Posterior vena cava (tissue), 2 donors: ENCODE results near the gene SCAI. TPM values are rescaled to one million over a fixed set of nuclear protein-coding genes. Genes with fewer than 3 reads are reported as not detected.
A peak's percentile ranks its signal among the peaks of the same experiment; 100 is the strongest.

Experiments
- DNase-seq: peaks from one replicate; pipeline ENCODE4 v3.0.0-alpha.2; 2020; ENCODE audit warnings: low spot score
- intact Hi-C, 2 donors: fragments of 100-400 bp; cut with DNase I; formaldehyde crosslinking; loops; one replicate each; pipeline versions ENCODE4 v1.14.1 to v1.14.2; 2022 to 2023
- total RNA-seq, 2 donors: library from RNA; stranded (reverse); fragmentation: NEBNext Ultra II Directional; extraction: Animal tissue kit (Norgen Biotek cat#: 25700); gene quantifications; one replicate each; pipeline ENCODE4 v1.2.1, GENCODE V29; 2021
- donor health status: DM: yes; HTN: yes; CAD: no.
- donor health status: DM: yes; HTN: yes; CAD: no.

The SCAI gene
- total RNA-seq, 2 donors from 2014 or later, result 6.1 to 8.2 TPM

DNA sequence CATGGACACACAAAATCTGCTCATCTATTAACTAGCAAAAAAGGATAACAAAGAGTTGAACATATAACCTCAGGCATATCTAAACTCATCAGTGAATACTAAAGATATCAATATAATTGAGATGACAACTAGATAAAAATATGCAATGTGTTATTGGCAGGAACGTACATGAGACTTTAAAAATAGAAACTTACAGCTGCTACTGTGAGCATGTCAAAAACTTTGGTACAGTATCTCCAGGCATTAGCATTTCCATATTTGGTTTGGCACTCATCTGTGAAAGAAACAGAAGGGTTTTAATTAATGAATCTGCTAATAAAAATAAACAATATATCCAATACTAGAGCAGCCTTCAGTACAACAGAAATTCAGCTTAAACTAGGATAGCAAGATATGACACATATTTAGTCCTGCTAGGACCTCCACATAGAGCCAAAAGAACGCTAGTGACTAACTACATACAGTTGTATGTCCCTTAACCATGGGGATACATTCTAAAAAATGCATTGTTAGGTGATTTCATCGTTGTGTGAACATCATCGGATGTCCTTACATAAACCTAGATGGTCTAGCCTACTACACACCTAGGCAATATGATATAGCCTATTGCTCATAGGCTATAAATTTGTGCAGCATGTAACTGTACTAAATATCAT is 10.5 kb upstream of the SCAI start:
- intact Hi-C loops, result no loop called here
- no peak for DNase-seq

DNA sequence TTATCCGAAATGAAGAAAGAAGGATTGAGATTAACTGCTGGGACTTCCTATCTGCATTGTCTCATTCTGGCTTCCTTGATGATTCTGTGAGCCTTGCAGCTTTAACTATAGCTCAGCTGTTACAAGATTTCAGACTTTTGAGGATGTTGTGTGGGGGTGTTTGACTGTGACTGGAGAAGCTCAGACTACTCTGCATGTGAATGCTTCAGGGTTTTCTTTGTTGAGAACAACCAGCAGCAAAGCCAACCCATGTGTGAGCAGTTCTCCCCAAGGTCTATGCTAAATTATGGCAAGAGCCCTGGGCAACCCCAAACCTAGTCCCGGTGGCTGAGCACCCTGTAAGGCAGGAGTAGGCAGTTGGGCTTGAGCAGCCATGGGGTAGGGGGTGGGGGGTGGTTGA is 8.4 kb upstream of the SCAI start:
- DNase-seq, result no peak
- intact Hi-C loops, result no loop called here

DNA sequence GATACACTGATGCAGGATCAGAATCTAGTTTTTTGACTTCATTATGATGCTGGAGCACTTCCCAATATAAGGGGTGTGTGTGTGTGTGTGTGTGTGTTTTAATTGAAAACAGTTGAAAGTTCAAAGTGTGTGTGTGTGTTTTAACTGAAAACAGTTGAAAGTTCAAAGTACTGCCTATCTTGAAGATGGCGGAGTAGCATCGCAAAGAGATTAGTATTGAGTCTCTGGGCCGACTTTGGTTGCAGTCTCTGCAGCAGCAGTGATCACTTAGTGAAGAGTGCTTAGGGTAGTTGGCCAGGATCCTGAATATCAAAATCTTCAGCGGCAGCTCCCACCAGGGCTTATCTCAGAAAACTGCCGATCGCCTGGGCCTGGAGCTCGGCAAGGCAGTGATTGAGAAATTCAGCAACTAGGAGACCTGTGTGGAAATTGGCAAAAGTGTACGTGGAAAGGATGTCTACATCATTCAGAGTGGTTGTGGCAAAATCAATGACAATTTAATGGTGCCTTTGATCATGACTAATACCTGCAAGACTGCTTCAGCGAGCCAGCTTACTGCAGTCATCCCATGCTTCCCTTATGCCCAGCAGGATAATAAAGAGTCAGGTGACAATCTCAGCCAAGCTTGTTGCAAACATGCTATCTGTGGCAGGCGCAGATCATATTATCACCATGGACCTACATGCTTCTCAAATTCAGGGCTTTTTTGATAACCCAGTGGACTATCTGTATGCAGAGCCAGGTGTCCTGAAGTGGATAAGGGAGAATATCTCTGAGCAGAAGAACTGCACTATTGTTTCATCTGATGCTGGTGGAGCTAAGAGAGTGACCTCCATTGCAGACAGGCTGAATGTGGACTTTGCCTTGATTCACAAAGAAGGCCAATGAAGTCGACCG is 7.3 kb upstream of the SCAI start:
- intact Hi-C loops, result no loop called here
- DNase-seq, result no peak

DNA sequence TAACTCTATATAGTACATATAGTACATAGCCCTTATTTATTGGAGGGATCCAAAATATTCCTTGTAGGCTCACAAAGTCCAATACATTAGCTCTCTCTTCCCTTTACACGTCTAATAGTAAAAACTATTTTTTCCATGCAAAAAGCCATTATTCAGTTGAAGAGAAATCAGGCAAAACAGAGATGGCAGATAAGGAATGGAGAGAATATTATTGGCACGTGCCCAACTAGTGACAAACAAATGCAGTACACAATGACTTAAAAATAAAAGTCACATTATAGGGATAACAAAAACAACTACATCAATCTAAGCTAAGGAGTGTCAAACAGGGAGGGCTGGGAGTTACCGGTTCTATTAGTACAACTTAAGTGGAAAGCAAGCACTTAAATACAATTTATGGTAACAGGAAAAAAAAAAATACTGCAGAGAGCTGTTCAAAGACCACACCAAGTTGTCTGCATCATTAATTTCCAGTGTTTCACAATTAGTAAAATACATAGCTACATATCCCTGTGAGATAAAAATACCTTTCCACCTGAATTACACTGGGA is 4.1 kb upstream of the SCAI start:
- no peak for DNase-seq
- intact Hi-C loops, result loop anchor here in 1 of 2 donors (10.0 kb wide), 1 partner anchor 203 kb away; the partner anchor contains the start of gene GOLGA1

DNA sequence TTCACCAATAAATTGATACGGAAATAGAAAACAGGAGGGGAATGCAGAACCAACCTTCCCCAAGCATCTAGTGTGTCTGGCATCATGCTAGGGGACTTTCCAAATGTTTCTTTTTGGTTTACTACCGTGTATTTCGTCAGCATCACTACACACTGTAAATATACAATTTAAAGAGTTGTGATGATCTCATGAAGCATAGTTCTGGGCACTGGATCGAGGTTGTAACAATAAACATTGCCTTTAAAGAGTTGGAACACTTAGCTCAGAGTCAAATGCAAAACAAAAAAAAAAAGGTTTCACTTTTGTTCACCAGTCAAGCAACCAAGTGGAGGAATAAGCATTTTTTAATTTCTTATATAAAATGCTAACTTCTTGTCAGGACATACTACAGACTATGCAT is 2.9 kb upstream of the SCAI start:
- intact Hi-C loops, result loop anchor here in 1 of 2 donors (10.0 kb wide), 1 partner anchor 201 kb away; the partner anchor contains the start of gene GOLGA1

DNA sequence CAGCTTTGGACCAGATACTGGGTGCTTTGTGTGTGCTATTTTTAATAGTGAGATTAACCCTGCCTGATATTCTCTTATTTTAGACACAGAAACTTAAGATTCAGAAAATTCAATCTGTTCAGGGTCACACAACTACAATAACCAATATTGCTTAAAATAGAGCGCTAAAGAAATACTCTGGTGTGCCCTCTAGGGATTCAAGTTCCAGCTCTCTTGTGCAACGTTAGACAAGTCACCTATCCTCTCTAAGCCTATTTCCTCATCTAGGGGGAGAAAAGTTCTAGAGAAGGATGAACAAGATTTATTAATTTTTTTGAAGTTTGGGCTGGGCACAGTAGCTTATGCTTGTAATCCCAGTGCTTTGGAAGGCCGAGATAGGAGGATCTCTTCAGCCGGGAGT is 2.1 kb upstream of the SCAI start:
- intact Hi-C loops, result loop anchor here in 1 of 2 donors (10.0 kb wide), 1 partner anchor 201 kb away; the partner anchor contains the start of gene GOLGA1
- DNase-seq, result no peak

More for the DNA sequence above, 2.9 kb upstream of the SCAI start:
- no peak for DNase-seq

DNA sequence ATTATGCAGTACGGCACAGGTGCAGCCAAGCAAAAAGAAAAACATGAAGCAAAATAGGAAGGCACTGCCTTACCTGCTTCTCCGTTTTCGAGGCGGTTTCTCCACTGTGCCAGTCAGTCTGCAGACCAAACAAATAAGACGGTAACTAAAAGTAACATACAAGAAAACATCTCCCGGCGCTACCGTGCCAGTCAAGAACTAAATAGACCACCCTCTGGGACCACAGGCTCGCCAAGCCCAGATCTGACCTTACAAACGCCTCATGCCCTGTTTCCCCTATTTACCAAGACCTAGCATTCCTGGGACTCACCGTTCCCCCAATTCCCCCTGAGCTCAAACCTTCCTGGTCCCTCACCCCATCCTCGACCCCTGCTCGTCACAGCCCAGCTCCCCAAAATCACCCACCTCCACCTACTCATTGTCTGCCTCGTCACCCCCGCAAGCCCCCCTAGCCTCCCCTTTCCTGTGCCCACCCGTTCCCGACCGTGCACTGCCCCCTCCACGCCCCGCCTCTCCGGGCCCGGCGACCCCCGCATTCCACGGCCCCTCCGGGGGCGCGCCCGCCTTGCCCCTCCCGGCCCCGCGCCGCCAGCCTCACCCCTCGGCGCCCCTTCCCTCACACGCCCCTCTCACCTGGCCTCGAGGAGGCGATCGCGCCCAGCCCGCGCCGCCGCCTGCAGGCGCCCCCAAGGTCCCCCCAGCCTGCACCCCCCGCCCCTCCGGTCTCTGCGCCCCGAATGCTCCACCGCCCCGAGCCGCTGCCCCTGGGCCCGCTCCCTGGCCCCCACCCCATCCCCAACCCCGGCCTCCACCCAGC is 560 bp downstream of the SCAI start:
- DNase-seq, result no peak
- intact Hi-C loops, result loop anchor here in 1 of 2 donors (10.0 kb wide), 1 partner anchor 198 kb away; the partner anchor contains the start of gene GOLGA1

DNA sequence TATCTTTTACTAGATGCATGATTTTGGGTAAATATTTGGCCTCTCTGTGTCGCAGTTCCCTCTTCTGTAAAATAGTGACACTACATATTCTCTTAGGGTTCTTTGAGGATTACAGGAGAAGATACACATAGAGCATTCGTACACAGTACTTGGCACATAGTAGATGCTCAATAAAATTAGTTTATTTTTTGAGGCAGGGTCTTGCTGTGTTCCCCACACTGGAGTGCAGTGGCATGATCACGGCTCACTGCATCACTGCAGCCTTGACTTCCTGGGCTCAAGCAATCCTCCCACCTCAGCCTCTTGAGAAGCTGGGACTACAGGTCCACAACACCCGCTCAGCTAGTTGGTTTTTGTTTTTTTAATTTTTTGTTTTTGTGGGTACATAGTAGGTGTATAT is 1.6 kb downstream of the SCAI start:
- intact Hi-C loops, result loop anchor here (1.0 to 10.0 kb wide), 2 partner anchors 12 to 197 kb away; partner anchors contain the start of gene GOLGA1 (in 1 of the 2)

DNA sequence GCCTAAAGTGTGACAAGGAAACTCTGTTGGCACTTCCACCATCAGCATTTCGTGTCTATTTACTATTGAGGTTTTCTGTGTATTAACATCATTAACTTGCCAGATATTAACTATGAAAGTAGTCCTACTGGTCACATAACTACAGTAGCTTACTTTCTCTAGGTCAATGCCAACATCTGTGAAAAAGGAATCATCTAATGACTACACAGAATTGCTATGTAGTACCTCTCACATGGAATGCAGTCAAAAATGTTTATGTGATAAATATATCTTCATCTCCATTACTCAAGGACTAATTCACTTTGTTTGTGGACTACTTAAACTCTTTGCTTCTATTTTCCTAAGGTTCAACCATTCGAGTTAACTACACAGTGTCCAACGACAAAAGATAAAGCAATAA is 2.1 kb downstream of the SCAI start:
- intact Hi-C loops, result loop anchor here (1.0 to 10.0 kb wide), 2 partner anchors 12 to 196 kb away; partner anchors contain the start of gene GOLGA1 (in 1 of the 2)
- no peak for DNase-seq

More for the DNA sequence above, 1.6 kb downstream of the SCAI start:
- no peak for DNase-seq

DNA sequence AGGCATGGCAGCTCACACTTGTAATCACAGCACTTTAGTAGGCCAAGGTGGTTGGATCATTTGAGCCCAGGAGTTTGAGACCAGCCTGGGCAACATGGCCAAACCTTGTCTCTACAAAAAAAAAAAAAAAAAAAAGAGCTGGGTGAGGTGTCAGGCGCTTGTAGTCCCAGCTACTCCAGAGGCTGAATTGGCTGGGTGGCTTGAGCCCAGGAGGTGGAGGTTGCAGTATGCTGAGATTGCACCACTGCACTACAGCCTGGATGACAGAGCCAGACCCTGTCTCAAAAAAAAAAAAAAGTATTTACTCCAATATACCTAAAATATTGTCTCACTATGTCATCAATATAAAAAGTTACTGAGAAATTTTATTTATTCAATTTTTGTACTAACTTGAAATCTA is 2.8 kb downstream of the SCAI start:
- no peak for DNase-seq
- intact Hi-C loops, result loop anchor here in 1 of 2 donors (10.0 kb wide), 1 partner anchor 196 kb away; the partner anchor contains the start of gene GOLGA1

DNA sequence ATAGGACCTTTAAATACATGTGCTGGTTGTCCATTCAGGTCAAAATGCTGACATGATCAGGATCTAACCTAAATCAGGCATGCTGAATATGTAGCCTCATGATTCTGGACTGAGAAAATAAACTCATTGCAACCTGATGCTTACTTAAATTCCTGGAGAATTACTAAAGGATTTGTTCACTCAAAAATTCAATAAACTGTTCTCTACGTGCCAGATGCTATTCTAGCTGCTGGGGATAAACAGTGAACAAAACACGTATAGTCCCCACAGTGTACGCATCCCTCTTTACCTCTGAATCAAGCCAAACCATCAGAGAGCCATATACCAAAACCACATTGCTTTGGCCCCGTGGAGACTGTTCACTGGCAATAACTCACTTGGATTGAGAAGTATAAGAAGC is 6.1 kb downstream of the SCAI start:
- intact Hi-C loops, result no loop called here
- DNase-seq, result no peak

DNA sequence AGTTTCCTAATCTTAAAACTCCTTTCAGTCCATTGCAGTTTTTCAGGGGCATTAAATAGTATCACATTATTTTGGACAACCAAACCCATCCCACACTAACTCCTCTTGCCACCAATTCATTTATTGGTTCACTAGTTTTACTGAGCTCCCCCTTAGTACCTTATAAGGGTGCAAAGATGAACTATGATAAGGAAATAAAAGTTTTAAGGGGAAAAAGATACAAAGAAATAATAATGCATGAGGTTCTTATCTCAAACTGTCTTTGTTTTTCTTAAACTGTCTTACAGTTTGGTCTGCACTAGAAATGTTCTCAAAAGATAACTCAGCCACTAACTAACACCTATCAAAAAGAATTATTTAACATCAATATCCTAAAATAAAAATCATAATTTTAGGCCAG is 8.4 kb downstream of the SCAI start:
- no peak for DNase-seq
- intact Hi-C loops, result no loop called here

DNA sequence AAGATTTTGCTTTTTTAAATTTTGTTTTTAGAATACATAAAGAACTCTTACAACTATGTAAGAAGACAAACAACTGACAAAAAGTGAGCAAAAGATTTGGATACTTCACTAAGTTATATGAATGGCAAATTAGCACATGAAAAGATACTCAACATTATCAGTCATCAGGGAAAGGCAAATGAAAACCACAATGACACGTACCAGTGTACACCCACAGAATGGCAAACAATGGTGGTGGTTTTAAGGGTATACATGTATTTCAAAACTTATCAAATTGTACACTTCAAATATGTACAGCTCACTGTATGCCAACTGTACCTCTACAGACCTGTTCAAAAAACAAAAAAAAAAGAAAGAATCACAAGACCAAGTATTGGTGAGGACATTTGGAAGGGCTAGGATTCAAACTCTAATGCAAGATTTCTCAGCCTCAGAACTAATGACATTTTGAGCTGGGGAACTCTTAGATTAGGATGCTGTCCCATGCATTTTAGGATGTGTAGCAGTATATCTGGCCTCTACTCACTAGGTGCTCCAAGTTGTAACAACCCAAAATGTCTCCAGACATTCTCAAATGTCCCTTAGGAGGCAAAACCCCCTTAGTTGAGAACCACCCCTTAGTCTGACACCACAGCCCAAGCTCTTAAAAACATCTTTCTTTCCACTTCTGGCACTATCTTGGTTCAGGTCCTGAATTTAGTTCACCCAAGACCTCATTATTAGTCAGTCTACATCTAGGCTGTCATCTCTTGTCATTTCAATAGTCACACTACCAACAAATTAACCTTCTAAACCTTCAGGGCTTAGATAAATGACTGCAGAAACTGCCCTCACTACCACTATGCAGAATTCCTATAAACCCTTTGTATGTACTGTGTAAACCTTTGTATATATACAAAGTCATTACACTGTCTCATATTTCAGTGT is 9.7 kb downstream of the SCAI start:
- DNase-seq, result no peak
- intact Hi-C loops, result no loop called here

DNA sequence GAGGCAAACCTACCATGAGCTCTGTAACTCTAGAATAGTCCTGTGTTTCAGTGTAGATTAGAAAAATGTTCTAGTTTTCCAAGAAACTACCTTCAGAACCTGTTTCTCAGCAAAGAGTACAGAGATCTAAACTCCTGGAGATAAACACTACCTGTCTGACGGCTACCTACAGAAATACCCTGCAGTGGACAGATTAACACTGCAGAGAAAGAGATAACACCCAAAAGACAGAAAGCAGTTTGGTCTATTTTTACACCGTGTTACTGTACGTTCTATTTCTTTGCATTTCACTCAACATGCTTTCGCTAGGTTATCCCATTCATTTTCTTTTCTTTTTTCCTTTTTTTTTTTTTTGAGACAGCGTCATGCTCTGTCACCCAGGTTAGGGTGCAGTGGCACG is 11.6 kb downstream of the SCAI start:
- no peak for DNase-seq
- intact Hi-C loops, result no loop called here

DNA sequence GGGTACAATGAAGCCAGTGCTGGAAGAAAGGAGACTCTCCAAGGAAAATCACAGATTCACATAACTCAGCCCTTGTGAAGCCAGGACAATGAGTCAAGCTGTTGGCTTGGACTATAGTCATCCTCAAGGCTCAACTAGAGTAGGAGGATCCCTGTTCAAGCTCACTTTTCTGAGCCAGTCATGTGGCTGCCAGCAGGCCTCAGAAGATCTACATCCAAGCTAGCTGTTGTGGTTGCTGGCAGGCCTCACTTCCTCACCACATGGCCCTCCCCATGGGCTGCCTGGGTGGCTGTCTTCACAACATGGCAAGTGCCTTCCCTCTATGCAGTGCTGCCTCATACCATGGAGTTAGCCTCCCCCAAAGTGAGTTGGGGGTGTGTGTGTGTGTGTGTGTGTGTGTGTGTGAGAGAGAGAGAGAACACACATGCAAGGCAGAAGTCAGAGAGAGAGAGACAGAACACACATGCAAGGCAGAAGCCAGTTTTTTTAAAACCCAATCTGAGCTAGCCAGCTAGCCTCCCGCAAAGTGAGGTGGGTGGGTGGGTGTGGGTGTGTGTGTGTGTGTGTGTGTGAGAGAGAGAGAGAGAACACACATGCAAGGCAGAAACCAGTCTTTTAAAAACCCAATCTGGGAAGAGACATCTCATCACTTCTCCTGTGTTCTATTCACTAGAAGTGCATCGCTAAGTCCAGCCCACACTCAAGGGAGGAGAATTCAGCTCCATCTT is 17.1 kb downstream of the SCAI start:
- intact Hi-C loops, result no loop called here
- DNase-seq, result peak; percentile 97

DNA sequence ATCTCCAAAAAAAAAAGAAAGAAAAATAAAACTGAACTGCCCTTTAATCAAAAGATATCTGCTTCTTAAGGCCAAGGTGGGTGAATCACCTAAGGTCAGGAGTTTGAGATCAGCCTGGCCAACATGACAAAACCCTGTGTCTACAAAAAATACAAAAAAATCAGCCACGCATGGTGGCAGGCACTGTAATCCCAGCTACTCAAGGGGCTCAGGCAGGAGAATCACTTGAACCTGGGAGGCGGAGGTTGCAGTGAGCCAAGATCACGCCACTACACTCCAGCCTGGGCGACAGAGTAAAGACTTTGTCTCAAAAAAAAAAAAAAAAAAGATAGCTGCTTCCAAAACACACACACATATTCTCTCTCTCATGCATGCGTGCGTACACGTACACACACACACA is 17.8 kb downstream of the SCAI start:
- intact Hi-C loops, result no loop called here

DNA sequence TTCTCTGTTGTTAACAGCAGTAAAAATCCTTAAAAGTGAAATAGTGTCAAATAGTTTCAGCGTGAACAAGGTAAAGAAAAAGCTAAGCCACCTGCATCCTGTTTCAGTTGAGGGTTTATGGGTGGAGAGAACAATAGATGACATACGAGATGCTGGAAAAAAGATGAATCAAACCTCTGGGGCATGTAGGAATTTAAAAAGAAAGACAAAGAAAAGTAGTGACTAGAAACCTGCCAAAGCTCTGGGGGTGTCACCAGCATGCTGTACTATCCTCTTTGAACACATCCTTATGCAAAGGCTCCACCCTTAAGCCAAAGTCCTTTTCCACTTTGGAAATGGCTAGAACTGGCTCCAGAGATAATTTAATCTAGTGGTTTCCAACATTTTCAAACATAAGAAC is 22.2 kb downstream of the SCAI start:
- intact Hi-C loops, result no loop called here
- no peak for DNase-seq

More for the DNA sequence above, 17.8 kb downstream of the SCAI start:
- DNase-seq, result no peak
